Measurements from ENCODE around the gene ADTRP. TPM values are rescaled to one million over a fixed set of nuclear protein-coding genes. Genes with fewer than 3 reads are reported as not detected.

ADTRP gene
- total RNA-seq, 1 experiment from 2014 or later, result 2.2 TPM

Other genes starting within 250 kb of the ADTRP start
- 0.77 and 1.3 TPM in 2 replicates for gene TMEM170B, start 241.1 kb downstream of the ADTRP start, total RNA-seq (2014; rRNA removed)
- 8.2 and 9.2 TPM in 2 replicates for gene HIVEP1, start 233.5 kb upstream of the ADTRP start, total RNA-seq (2014; rRNA removed)

Data from LHCN-M2 (cell line).